Body of pancreas (tissue), 4 donors: ENCODE results near the gene SERPINA9.

Experiments used
- POLR2A ChIP-seq, 3 donors: fragments of 450-650 bp; IDR thresholded peaks; one replicate each; pipeline ENCODE4 v1.6.1; 2016; ENCODE audit warnings: antibody characterized with exemption in 3 of 3, mild to moderate bottlenecking in 2 of 3
- TF ChIP-seq, protein P1 (sequence below), 7 experiments: fragments of 450-650 bp in 4 of 7; fragments of 200-600 bp in 3 of 7; sonication (generic) in 3 of 7; IDR thresholded peaks; one replicate each; pipeline ENCODE4 v1.5.1; 2016 to 2019; ENCODE audit warnings: antibody characterized with exemption in 7 of 7

DNA sequence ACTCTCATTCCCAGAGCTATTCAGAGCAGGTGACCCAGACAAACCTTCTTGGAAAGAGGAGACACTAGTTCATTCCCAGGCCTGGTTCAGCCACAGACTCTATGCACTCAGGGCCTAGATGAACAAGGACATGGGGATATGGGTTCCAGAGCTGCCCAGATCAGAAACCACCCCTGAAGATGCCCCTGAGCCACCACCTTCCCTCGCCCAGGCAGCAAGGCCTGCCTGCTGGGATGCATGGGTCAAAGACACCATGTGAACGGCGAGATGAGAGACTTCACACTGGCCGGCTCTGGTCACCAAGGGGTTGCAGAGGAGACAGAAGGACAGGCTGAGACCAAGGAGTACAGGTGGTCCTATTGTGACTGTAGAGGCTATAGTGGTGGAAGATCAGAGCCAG lies 29.2 kb upstream of the SERPINA9 start:
- TF ChIP-seq, protein P1, sequence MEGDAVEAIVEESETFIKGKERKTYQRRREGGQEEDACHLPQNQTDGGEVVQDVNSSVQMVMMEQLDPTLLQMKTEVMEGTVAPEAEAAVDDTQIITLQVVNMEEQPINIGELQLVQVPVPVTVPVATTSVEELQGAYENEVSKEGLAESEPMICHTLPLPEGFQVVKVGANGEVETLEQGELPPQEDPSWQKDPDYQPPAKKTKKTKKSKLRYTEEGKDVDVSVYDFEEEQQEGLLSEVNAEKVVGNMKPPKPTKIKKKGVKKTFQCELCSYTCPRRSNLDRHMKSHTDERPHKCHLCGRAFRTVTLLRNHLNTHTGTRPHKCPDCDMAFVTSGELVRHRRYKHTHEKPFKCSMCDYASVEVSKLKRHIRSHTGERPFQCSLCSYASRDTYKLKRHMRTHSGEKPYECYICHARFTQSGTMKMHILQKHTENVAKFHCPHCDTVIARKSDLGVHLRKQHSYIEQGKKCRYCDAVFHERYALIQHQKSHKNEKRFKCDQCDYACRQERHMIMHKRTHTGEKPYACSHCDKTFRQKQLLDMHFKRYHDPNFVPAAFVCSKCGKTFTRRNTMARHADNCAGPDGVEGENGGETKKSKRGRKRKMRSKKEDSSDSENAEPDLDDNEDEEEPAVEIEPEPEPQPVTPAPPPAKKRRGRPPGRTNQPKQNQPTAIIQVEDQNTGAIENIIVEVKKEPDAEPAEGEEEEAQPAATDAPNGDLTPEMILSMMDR (IDR thresholded peaks at IDR 0.05), result no peak
- TF ChIP-seq POLR2A (IDR thresholded peaks at IDR 0.05), result no peak
